HG03066 (cell line): Measurements from ENCODE around the gene CRTAC1.
"Not testable (repeated sequence)": the region's sequence is repeated elsewhere in the genome, so short reads cannot be mapped to it uniquely, and the experiment has no call there.

ENCODE experiments used
- ATAC-seq: cut with Tn5 transposase; IDR thresholded peaks from one replicate; pipeline ENCODE4 v1.9.1; 2021; ENCODE audit warnings: low read depth; ENCODE audit not compliant: unreplicated experiment

The CRTAC1 gene

GRCh38 chr10:97849687-97850402 lies 180.6 kb downstream of the CRTAC1 start, which contains the start of gene GOLGA7B:
GOLGA7B (plus strand) TSS chr10:97849843; CDS start chr10:97850304, 461 bp downstream.
- no peak for ATAC-seq

- ATAC-seq, result no peak
Observed at GRCh38 chr10:97849103-97849686, 181.2 kb downstream of the CRTAC1 start.

- no peak for ATAC-seq
Observed at GRCh38 chr10:97844678-97845077, 185.7 kb downstream of the CRTAC1 start.

- ATAC-seq, result not testable (repeated sequence)
Observed at GRCh38 chr10:97843972-97844371, 186.4 kb downstream of the CRTAC1 start.

GRCh38 chr10:97843281-97843671 lies 187.1 kb downstream of the CRTAC1 start:
- no peak for ATAC-seq

GRCh38 chr10:97842656-97843280 lies 187.7 kb downstream of the CRTAC1 start:
- no peak for ATAC-seq

- ATAC-seq, result not testable (repeated sequence)
Observed at GRCh38 chr10:97842114-97842513, 188.3 kb downstream of the CRTAC1 start.

GRCh38 chr10:97841166-97841565 lies 189.3 kb downstream of the CRTAC1 start:
- ATAC-seq, result not testable (repeated sequence)

GRCh38 chr10:97838091-97838490 lies 192.3 kb downstream of the CRTAC1 start:
- no peak for ATAC-seq

GRCh38 chr10:97836446-97836845 lies 194.0 kb downstream of the CRTAC1 start:
- no peak for ATAC-seq

- no peak for ATAC-seq
Observed at GRCh38 chr10:97831259-97831658, 199.2 kb downstream of the CRTAC1 start.

GRCh38 chr10:97830064-97830463 lies 200.4 kb downstream of the CRTAC1 start:
- no peak for ATAC-seq

GRCh38 chr10:97828721-97829120 lies 201.7 kb downstream of the CRTAC1 start:
- ATAC-seq, result no peak

GRCh38 chr10:97827702-97828291 lies 202.6 kb downstream of the CRTAC1 start:
- no peak for ATAC-seq

- ATAC-seq, result no peak
Observed at GRCh38 chr10:97826892-97827291, 203.5 kb downstream of the CRTAC1 start.

GRCh38 chr10:97825020-97825760 lies 205.2 kb downstream of the CRTAC1 start:
- no peak for ATAC-seq

- ATAC-seq, result no peak
Observed at GRCh38 chr10:97823734-97824133, 206.7 kb downstream of the CRTAC1 start.

- ATAC-seq, result no peak
Observed at GRCh38 chr10:97822261-97822687, 208.1 kb downstream of the CRTAC1 start.

GRCh38 chr10:97821308-97822038 lies 208.9 kb downstream of the CRTAC1 start:
- ATAC-seq, result no peak

- no peak for ATAC-seq
Observed at GRCh38 chr10:97820096-97820704, 210.2 kb downstream of the CRTAC1 start.
